ENCODE data around the gene KIF16B. TPM values are rescaled to one million over a fixed set of nuclear protein-coding genes. Genes with fewer than 3 reads are reported as not detected.

The KIF16B gene
- total and polyA plus RNA-seq, 9 of the 15 experiments (the other 6 are each of a cell fraction or from before 2014, with no cell fraction given): 1.00 to 10.6 (median 8.5) TPM

DNA sequence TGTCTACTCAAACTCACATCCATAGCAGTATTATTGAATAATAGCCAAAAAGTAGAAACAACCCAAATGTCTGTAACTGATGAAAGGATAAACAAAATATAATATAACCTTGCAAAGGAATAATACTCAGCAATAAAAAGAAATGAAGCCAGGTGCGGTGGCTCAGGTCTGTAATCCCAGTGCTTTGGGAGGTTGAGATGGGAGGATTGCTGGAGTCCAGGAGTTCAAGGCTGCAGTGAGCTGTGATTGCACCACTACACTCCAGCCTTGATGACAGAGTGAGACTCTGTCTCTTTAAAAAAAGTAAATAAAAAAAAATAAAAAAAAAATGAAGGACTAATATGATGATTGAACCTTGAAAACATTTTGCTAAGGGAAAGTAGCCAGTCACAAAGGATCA is 22.1 kb upstream of the KIF16B start:
- no peak for ATAC-seq

DNA sequence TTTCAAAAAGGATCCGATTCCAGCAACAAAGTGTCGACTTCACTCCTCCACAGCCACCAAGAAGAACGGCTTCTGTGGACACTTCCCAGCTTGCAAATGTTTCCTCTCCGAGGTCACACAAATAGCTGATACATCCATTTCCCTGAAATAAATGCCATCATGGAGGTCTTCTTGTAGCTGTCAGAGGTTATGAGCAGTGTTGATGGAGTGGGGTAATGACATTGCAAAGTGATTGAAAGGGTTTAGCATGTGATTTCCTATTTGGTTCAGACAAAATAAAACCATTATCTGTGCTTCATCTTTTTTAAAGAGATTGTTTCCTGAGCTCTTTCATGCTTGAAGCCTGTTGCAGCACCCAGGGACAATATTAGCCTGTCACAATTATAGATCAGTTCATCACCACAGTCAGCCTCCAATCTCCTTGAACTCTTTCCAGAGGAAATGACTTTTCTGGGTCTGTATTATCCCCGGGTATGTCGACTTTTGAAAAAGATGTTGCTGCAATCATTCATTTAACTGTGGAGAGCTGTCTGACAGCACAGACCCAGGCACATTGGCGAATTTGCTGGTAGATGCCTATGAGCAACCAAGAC is 16.9 kb upstream of the KIF16B start:
- ChIA-PET CTCF (ENCODE audit: low intra/inter-chr PET ratio) (no interaction called here), POLR2A (no interaction called here)
- 0% methylated on average over 5 of the region's 7 CpGs for WGBS (ENCODE audit: insufficient coverage, low coverage, missing lambda C conversion rate)
- intact Hi-C loops (cut with micrococcal nuclease) (no loop called here), in situ Hi-C loops (cut with MboI) (no loop called here)
- H3K4me2 ChIP-seq (ENCODE audit: insufficient read depth, low read length): no peak overlapping the region
- H3K36me3 ChIP-seq (ENCODE audit: control insufficient read depth, insufficient read depth, low read length): no peaks in the 10 kb centered on the region
- H4K20me1 ChIP-seq (replicated peaks; ENCODE audit: control insufficient read depth, insufficient read depth, low read length): no peaks in the 10 kb centered on the region
- H3K4me3 ChIP-seq: no peak overlapping the region
- no TSS peak for BruUV-seq (replicated peaks)
- peaks cover 0 to 9% of the 10 kb centered on the region in 2 experiments; a peak in 2 of 5 replicates for H3K27me3 ChIP-seq (ENCODE audit: control insufficient read depth in 2 of 2, insufficient read depth in 2 of 2, low read length in 2 of 2)
- no peaks in the 10 kb centered on the region for H3K4me1 ChIP-seq (replicated peaks in 1 of 2; ENCODE audit: control insufficient read depth in 2 of 2, insufficient read depth in 2 of 2, low read length in 2 of 2)
- DNase-seq (ENCODE audit: extremely low read depth in 1 of 4, low spot score in 3 of 4): no peak
- H3K9ac ChIP-seq (ENCODE audit: insufficient read depth in 1 of 2, low read depth in 2 of 2, low read length in 2 of 2): no peak overlapping the region
- H2AFZ ChIP-seq (ENCODE audit: low read depth, low read length): no peak overlapping the region
- no peak overlapping the region for H3K27ac ChIP-seq (ENCODE audit: extremely low read depth, low read depth, low read length)
- no peaks in the 10 kb centered on the region for H3K9me3 ChIP-seq (replicated peaks; ENCODE audit: control insufficient read depth, insufficient read depth, low read depth, low read length)
- no peaks in the 10 kb centered on the region for H3K9me1 ChIP-seq (ENCODE audit: control insufficient read depth, insufficient read depth, low read length)
- no peak for FAIRE-seq
- H3K79me2 ChIP-seq (ENCODE audit: control insufficient read depth, insufficient read depth, low read length): no peaks in the 10 kb centered on the region
- no peak for ATAC-seq
- TF ChIP-seq FOXJ2 (tag; IDR thresholded peaks at IDR 0.05): no peak
- no peak for TF ChIP-seq ZNF551 (CRISPR knock-in tag; IDR thresholded peaks at IDR 0.05)
- TF ChIP-seq WHSC1 (IDR thresholded peaks at IDR 0.05; ENCODE audit: low read length): no peak
- no peak for TF ChIP-seq ZNF445 (CRISPR knock-in tag; IDR thresholded peaks at IDR 0.05; ENCODE audit: low read depth)
- no peak for TF ChIP-seq ZNF184 (CRISPR knock-in tag; IDR thresholded peaks at IDR 0.05)
- no peak for TF ChIP-seq CEBPB (tag; IDR thresholded peaks at IDR 0.05)
- no peak for TF ChIP-seq ZNF655 (CRISPR knock-in tag; IDR thresholded peaks at IDR 0.05)
- no peak for TF ChIP-seq RBM17 (IDR thresholded peaks at IDR 0.05; ENCODE audit: borderline replicate concordance, low read depth, low read length)
- TF ChIP-seq RBM25 (IDR thresholded peaks at IDR 0.05; ENCODE audit: low read depth, low read length, severe bottlenecking): no peak
- TF ChIP-seq ATF6 (CRISPR knock-in tag; IDR thresholded peaks at IDR 0.05): no peak

More for the DNA sequence above, 22.1 kb upstream of the KIF16B start:
- BruUV-seq (replicated peaks): no TSS peak
- TF ChIP-seq, protein P1, sequence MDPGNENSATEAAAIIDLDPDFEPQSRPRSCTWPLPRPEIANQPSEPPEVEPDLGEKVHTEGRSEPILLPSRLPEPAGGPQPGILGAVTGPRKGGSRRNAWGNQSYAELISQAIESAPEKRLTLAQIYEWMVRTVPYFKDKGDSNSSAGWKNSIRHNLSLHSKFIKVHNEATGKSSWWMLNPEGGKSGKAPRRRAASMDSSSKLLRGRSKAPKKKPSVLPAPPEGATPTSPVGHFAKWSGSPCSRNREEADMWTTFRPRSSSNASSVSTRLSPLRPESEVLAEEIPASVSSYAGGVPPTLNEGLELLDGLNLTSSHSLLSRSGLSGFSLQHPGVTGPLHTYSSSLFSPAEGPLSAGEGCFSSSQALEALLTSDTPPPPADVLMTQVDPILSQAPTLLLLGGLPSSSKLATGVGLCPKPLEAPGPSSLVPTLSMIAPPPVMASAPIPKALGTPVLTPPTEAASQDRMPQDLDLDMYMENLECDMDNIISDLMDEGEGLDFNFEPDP (CRISPR knock-in tag; IDR thresholded peaks at IDR 0.05): no peak
- POLR2A ChIA-PET: no interaction called here
- H3K4me3 ChIP-seq: no peak overlapping the region
- H3K27me3 ChIP-seq (ENCODE audit: control insufficient read depth in 2 of 2, insufficient read depth in 2 of 2, low read length in 2 of 2): no peaks in the 10 kb centered on the region; a peak in 2 of 5 replicates
- no peaks in the 10 kb centered on the region for H3K9me3 ChIP-seq (replicated peaks; ENCODE audit: control insufficient read depth, insufficient read depth, low read depth, low read length)
- intact Hi-C loops (cut with micrococcal nuclease): no loop called here
- DNase-seq (ENCODE audit: extremely low read depth in 1 of 4, low spot score in 3 of 4) (no peak), FAIRE-seq (no peak)
- H3K9me1 ChIP-seq (ENCODE audit: control insufficient read depth, insufficient read depth, low read length): no peaks in the 10 kb centered on the region
- H2AFZ ChIP-seq (ENCODE audit: low read depth, low read length): no peak overlapping the region
- 0% methylated on average over 1 of the region's 1 CpG for WGBS (ENCODE audit: insufficient coverage, low coverage, missing lambda C conversion rate)
- no peak overlapping the region for H3K9ac ChIP-seq (ENCODE audit: insufficient read depth in 1 of 2, low read depth in 2 of 2, low read length in 2 of 2)
- CTCF ChIA-PET (ENCODE audit: low intra/inter-chr PET ratio): no interaction called here
- in situ Hi-C loops (cut with MboI): no loop called here
- H3K4me2 ChIP-seq (ENCODE audit: insufficient read depth, low read length): no peak overlapping the region
- no peaks in the 10 kb centered on the region for H3K4me1 ChIP-seq (replicated peaks in 1 of 2; ENCODE audit: control insufficient read depth in 2 of 2, insufficient read depth in 2 of 2, low read length in 2 of 2)
- no peaks in the 10 kb centered on the region for H3K36me3 ChIP-seq (ENCODE audit: control insufficient read depth, insufficient read depth, low read length)
- H3K79me2 ChIP-seq (ENCODE audit: control insufficient read depth, insufficient read depth, low read length): no peaks in the 10 kb centered on the region
- H3K27ac ChIP-seq (ENCODE audit: extremely low read depth, low read depth, low read length): no peak overlapping the region
- H4K20me1 ChIP-seq (replicated peaks; ENCODE audit: control insufficient read depth, insufficient read depth, low read length): no peaks in the 10 kb centered on the region
